Fibroblast of the aortic adventitia (primary cell): ENCODE data around the gene ST6GAL2. TPM values are rescaled to one million over a fixed set of nuclear protein-coding genes. Genes with fewer than 3 reads are reported as not detected.

ENCODE experiments used
- DNase-seq: peaks from one replicate; pipeline ENCODE4 v3.0.0-alpha.2; 2010; ENCODE audit warnings: low read depth
- H3K4me3 ChIP-seq: 2 replicates; pipeline ENCODE4 v1.5.1; 2011; ENCODE audit warnings: low read depth, mild to moderate bottlenecking, control low read depth, low read length, moderate library complexity
- CTCF ChIP-seq: IDR thresholded peaks from 2 replicates; pipeline ENCODE4 v1.5.1; 2011; ENCODE audit warnings: mild to moderate bottlenecking, low read length, control low read depth, inconsistent platforms; ENCODE audit not compliant: insufficient read depth
- total RNA-seq: library from RNA; depleted of rRNA; stranded (reverse); fragments of >200 nt; gene quantifications from 2 replicates; pipeline ENCODE4 v1.2.3, GENCODE V29; 2012; ENCODE audit warnings: low replicate concordance

Gene ST6GAL2
- total RNA-seq, 1 donor, result 0.09 TPM

GRCh38 chr2:106882673-106883072, 3.3 kb downstream of the ST6GAL2 start:
- TF ChIP-seq CTCF, result no peak
- no peak overlapping the region for H3K4me3 ChIP-seq
- no peak for DNase-seq

DNA sequence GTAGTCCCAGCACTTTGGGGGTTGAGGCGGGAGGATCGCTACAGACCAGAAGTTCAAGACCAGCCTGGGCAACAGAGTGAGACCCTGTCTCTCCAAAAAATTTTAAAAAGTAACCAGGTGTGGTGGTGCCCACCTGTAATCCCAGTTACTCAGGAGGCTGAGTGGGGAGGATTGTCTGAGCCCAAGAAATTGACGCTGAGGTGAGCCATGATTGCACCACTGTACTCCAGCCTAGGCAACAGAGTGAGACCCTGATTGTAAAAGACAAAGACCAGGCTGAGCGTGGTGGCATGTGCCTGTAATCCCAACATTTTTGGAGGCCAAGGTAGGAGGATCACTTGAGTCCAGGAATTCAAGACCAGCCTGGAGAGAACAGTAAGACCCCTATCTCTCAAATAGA, 7.8 kb downstream of the ST6GAL2 start:
- H3K4me3 ChIP-seq, result no peak overlapping the region
- DNase-seq, result no peak
- no peak for TF ChIP-seq CTCF

DNA sequence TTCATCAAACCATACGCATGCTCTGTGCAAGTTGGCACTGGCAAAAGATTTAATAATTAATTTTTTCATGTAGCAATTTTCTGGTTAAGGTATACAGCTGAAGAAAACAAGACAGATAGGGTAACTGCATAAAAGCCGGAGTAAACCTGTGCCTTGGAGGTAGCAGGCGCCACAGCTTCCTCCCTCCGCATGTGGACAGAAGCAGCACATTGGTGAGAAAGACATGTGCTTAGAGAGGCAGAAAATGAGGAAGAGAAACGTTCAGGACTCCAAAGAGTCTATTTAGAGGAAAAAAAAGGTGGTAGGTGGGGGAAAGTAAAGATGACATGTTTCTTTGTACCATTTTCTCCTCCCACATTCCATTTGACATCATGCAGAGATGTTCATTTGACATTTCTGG, 9.3 kb downstream of the ST6GAL2 start:
- no peak for TF ChIP-seq CTCF
- H3K4me3 ChIP-seq, result no peak overlapping the region
- DNase-seq, result no peak

GRCh38 chr2:106869512-106870275, 16.3 kb downstream of the ST6GAL2 start:
- no peak for DNase-seq
- no peak overlapping the region for H3K4me3 ChIP-seq
- no peak for TF ChIP-seq CTCF

- DNase-seq, result no peak
- H3K4me3 ChIP-seq, result no peak overlapping the region
- no peak for TF ChIP-seq CTCF
Measured at GRCh38 chr2:106868275-106868674, 17.7 kb downstream of the ST6GAL2 start.

DNA sequence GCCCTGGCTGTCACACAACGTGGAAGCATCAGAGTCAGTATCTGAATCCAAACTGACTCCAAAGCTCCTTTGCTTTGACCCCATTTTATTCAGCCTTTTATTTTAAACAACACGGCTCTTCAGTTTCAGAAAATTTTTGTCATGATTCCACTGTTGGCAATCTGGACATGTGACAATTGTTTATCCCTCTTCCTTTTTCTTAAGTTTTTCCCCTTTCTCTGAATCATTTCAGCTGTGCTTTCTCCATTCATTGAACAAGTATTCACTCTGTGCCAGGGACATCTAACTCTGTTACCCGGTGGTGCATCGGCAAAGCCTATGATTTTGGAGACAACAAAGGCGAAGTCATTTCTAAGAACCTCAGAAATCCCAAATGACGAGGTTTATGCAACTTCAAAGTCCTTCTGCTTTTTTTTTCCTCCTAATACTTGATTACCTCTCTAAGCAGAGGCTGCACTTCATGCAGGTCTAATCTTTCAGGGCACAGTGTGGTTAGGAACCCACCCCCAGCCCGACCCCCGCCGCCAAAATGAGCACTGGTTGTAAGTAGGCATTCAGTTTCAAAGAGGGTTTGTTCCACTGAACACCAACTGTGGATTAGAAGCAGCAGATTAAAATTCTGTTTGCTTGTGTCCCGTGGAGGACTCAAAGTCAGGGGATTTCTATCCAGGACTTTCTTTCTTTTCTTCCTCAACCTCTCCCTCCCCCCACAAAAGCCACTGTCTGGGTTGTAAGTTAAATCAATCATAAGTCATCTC, 18.6 kb downstream of the ST6GAL2 start:
- no peak for TF ChIP-seq CTCF
- DNase-seq, result no peak
- no peak overlapping the region for H3K4me3 ChIP-seq
